Stimulated activated CD4-positive, alpha-beta T cell treated with anti-CD3 and anti-CD28 coated beads, Interleukin-1b, Interleukin-23, amount 100 ng/mL, for 1 hour (primary cell): Measurements from ENCODE around the gene KCNE4.

Experiments used
- DNase-seq, 2 donors: peaks; one replicate each; pipeline ENCODE4 v3.0.0-alpha.2; 2020; ENCODE audit warnings: low read depth in 2 of 2

Gene KCNE4, protein sequence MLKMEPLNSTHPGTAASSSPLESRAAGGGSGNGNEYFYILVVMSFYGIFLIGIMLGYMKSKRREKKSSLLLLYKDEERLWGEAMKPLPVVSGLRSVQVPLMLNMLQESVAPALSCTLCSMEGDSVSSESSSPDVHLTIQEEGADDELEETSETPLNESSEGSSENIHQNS

DNA sequence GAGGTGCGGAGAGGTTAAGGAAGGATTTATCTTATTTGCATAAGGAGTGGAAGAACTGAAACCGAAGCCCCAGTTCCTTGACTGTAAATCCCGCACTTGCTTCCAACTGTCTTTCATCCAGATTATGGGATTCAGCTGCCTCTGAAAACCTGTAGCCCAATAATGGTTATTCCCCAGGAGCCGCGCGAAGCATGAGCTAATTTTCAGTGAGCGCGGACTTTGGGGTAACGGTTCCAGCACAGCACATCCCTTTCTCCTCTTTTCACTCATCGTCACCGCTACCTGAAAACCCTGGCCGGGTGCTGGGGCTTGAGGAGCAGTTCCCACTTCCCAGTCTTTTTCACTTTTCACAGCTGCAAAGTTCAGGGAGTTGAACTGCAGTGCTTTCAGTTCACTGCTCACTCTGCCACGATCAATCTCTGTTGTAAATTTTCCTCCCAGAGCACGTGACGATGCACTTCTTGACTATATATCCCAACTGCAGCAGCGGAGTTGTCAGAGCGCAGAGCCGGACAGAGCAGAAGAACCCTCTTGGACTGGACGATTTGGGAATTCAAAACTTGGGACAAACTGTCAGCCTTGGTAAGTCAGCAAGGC lies at the start of gene KCNE4:
TSS of gene KCNE4 (plus strand) at position 498 of the 597 bp plus-strand sequence. CDS start 641 bp downstream, outside the sequence.
- DNase-seq: no peak

DNA sequence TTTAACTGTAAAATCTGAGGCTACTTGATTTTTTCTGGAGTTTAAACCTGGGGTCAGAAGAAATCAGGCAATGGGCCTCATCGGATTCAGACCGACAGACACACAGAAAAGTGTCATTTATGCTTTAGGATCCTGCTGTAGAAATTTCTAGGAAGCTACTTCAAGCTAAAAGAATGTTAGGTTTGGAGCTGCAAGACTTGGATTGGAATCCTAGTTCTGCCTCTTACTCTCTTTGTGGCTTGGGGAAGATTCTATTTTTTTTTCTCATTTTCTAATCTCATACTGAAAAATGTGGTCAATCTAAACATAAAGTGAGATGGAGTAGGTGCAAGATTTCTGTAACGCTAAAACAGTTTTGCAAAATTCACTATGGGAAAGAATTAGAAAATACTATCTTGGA lies 48.8 kb upstream of the KCNE4 start:
- no peak for DNase-seq

DNA sequence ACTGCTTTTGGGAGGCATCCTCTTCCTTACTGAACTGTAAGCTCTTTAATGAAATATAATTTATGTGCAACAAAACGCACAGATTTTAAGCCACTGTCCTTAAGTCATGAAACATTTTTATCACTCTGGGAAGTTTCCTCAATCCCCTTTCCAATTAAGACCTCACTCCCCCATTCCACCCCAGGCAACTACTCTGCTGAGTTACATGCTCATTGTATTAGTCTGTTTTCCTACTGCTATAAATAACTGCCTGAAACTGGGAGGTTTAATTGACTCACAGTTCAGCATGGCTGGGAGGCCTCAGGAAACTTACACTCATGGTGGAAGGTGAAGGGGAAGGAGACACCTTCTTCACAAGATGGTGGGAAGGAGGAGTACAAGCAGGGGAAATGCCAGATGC lies 46.5 kb upstream of the KCNE4 start:
- no peak for DNase-seq

DNA sequence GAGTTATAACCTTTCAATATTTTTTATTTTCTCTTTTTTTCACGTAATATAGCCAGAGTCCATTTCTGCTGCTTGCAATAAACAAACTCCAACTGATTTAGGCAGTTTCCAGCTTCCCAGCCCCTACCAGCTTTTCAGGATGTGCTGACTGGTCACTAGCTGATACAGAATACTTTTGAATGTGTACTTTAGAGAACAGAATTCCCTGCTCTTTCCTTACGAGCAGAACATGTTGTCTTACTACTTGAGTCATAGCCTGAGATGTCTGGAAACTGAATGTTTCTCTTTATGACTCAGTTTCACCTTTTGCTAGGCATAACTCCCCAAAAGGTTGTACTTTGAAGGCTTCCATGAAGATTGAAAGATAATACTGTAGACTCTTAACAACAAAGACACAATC lies 44.5 kb upstream of the KCNE4 start:
- no peak for DNase-seq

DNA sequence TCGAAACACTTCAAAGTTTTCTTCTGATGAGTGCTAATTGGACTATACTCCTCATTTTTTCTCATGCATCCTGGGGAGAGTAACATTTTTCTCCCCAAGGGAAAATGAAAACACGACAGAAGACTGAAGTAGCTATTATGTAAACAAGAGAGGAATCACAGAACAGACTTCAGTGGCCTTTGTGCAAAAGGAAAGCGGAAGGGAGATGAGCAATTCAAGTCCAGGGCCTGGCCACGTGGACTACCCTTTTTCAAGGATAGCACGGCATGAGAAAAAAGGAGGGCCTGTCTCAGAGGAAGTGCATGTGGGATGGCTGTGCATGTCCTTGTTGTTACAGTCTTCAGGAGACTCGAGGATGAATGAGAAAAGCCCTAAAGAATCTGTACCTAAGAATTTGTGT lies 43.8 kb upstream of the KCNE4 start:
- no peak for DNase-seq

DNA sequence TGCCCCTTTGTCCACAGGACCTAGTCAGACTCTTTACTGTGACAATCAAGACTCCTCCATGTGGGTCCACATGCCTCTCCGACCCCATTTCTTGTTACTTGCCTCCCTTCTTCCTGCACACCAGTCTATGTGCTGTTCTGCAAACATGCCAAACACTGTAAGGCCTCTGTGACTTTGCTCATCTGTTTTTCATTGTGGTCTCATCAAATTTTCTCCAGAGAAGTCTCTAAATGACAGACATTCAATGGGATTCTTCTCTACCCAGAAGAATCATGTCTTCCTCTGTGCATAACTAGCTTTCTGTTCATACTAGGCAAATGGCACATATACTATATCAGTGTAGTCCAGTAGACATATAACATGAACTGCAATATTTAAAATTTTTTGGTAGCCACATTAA lies 43.0 kb upstream of the KCNE4 start:
- DNase-seq: no peak

DNA sequence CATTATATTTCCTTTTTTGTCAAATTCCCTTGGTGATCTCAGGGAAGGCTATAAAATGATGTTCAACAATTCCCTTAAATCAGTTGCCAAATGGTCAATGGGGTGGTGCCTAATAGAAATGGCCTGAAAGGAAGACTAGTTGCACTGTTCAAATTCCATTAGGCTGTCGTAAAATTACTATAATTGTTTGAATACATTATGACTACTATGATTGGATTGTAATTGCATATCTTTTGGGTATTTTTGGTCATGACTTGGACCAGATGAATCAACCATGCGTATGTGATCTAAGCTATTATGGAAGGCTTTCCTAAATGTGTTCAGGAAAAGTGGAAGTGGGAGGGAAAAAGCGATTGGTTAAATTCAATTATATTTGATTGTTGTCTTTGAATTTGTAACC lies 41.3 kb upstream of the KCNE4 start:
- no peak for DNase-seq

DNA sequence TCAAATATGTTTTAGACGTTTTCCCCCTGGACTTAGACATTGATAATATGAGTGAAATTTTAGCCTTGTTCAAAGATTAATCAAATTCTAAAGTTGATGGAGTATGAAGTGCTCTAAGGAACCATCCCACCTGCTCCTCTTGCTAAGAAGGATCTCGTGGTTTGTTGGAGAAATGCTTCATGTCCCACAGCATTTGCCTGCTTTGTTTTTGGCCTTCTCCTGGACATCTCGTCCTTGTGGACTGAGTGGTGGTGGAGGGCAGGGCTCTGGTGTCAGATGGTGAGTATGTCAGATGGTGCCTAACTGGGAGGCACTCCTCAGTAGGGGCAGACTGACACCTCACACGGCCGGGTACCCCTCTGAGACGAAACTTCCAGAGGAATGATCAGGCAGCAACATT lies 39.7 kb upstream of the KCNE4 start:
- no peak for DNase-seq

DNA sequence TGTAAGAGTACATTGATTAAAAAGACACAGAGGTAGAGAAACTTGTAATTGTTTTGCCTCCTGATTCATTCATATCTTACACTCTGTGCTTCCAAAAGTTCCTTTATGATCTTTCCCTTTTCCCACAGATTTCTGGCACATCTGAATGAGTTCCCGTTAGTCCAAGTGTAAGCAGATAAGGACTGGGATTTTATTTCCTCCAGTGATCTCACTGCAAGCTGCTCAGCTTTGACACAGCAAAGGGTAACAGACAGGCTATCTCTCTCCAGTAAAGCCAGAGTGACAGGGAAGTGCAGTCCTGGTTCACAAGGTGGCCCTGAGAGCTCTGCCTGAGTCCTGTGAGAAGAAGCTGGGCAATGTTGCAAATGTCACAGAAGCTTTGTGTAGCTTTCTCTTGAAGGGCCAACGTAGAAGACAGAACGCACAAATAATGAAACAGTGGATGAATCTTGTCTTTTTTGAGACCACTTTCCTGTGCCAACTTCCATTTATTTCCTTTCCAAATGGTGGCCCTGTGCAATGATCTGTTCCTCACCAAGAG lies 32.5 kb upstream of the KCNE4 start:
- DNase-seq: no peak

DNA sequence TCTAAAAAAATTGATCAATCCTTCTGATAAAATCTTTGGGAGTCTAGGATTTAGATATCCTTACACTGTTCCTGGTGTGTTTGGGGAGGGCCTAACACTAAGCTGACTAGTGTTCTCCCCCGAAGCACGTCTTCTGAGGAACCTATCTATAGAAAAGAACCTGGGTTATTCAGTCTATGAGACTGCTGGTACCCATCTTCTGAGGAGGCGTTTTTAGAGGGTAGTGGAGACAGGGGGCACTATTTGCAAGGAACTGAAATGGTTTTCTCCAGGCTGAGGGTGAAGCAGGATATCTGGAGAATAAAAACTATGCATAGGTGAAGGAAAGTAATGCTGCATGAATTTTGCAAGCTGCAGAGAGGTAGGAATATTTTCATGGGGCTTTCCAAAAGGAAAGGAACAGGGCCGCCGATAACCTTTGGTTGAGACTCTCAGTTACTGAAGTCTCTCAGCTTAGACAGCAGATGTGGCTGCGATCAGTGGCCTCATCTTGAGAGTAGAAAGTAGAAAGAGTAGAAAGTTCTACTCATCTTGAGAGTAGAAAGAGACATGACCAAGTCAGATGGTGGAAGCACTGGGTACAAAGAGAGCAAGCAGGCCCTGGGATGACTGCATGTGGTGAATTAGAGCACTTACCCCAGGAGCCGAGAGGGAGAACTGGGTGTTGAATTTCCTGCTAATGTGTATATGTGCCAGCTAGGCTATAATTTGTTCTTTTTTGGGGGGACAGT lies 31.8 kb upstream of the KCNE4 start:
- no peak for DNase-seq

DNA sequence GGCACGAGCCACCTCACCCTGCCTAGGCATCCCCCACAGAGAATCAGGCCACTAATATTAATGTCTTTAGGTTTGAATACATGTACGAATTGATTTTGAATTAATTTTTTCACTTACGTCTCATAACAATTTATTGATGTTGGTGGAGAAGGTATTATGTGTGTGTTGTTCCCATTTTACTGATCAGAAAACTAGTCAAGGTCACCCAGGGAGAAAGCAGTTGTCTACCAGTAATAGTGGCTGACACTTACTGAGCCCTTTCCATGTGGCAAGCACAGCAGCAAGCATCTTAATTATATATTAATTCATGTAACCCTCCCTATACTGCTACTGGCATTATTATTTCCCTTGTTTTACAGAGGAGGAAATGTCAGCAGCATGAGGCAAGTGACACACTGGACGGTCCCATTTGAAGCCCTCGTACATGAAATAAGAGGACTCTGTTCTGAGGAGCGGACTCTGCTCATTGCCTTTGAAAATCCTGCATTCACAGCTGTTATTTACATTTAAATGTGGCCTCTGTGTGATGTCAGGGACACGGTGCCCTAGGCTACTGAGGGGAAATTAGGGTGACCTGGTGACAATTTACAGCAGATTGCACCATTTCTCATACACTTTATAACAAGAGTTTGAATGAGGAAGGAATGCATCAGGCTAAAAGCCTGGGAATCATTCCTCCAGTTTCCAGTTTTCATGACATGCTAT lies 30.9 kb upstream of the KCNE4 start:
- no peak for DNase-seq

DNA sequence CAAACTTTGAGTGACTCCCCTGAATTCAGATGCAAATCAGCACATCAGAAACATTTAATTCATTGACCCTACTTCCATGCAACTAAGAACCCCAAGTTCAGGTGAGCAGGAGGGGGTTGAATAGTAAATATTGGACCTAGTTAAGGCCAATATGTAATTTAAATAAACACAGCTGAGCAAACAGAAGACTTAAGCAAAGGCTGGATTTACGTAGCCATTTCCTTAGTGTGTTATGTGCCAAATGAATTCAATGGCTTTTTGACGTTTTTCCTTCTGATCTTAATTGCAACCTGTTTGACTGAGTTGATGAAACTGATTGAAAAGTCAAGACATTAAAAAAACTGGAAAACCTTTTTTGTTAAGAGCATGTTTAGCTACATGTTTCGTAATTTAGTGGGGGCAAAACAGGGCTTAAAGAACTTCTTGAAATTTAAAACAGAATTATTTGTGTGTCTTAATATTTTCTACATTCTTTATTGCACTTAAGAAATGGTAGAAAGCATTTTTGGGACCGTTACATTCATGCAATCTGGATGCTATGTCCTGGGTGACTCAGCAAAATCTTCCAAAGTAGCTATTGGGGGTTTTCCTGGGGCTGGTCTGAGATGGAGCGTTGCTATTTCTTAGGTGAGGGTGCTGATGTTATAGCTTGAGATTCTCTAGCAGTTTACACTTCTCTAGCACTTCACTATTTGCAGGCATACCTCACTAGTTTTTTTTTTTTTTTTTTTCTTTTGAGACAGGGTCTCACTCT lies 25.5 kb upstream of the KCNE4 start:
- no peak for DNase-seq

DNA sequence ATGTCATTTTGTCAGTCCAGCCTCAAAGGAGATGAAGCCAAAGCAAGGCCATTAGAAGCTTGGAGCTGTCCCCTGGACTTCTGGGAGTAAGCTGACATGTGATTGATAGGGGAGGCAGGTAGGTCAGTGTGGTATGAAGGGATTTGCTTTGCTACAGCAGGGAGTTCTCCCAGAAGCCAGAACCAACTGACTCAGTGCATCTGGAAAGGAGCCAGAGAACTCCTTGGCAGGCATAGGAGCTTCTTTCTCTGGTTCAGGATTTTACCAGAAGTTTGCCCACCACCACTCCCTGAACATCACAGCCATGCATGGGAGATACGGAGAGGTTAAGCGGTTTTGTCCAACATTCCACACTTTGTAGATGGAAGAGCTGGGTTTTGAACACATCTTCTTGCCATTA lies 24.5 kb upstream of the KCNE4 start:
- DNase-seq: no peak

DNA sequence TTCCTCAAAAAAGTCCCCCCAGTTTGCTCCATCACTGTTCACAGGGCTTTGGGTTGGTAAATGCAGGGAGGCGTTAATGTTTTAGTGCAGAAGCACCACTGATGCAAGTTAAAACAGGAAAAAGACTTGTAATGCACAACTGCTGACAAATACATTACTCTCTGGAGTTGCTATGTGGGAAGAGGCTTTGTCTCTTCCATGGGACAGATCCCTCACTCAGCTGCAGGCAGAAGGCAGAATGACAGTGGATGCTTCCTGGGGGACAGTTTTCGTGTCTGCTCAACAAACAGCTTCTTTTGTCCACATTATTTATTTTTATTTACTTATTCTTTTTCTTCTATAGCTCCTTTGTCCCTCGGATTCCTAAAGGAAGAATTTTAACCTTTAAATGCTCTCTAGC lies 22.7 kb upstream of the KCNE4 start:
- DNase-seq: no peak

DNA sequence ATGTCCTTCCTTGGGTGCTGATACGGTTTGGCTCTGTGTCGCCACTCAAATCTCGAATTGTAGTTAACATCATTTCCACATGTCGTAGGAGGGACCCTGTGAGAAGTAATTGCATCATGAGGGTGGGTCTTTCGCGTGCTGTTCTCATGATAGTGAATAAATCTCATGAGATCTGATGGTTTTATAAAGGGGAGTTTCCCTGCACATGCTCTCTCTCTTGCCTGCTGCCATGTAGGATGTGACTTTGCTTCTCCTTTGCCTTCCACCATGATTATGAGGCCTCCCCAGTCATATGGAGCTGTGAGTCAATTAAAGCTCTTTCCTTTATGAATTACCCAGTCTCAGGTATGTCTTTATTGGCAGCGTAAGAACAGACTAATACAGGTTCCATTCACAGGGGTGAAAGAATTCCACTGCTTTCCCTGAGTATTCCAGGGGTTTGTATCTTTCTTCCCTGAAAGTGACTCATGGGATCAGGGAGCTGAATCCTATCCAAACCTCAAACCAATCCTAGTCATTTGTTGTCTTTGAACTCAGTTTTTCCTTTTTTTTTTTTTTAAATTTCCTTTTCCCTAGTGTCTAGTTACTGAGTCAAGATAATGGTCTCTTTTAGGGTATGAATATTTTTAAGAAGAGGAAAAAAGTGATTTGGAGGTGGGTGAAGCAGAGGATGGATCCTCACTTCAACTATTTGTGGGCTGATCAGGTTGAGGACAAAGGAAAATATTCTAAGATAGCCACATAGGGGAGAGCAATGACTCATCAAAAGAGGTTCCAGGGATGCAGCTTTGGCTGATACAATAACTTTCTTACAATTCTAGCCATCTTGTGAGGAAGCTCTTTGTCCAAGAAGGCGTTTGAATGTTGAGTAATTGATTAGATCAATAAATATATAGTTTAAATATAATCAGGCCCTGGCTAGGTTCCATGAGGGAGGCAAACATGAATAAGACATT lies 19.5 kb upstream of the KCNE4 start:
- no peak for DNase-seq

DNA sequence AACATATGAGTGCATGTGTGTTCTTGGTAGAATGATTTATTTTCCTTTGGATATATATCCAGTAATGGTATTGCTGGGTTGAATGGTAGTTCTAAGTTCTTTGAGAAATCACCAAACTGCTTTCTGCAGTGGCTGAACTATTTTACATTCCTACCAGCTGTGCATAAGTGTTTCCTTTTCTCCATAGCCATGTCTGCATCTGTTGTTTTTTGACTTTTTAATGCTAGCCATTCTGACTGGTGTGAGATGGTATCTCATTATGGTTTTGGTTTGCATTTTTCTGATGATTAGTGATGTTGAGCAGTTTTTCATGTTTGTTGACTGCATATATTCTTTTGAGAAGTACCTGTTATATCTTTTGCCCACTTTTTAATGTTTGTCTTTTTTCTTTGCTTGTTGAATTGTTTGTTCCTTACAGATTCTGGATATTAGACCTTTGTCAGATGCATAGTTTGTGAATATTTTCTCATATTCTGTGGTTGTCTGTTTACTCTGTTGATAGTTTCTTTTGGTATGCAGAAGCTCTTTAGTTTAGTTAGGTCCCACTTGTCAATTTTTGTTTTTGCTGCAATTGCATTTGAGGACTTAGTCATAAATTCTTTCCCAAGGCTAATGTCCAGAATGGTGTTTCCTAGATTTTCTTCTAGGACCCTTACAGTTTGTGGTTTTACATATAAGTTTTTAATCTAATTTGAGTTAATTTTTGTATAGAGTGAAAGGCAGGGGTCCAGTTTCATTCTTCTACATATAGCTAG lies 17.6 kb upstream of the KCNE4 start:
- DNase-seq: no peak

DNA sequence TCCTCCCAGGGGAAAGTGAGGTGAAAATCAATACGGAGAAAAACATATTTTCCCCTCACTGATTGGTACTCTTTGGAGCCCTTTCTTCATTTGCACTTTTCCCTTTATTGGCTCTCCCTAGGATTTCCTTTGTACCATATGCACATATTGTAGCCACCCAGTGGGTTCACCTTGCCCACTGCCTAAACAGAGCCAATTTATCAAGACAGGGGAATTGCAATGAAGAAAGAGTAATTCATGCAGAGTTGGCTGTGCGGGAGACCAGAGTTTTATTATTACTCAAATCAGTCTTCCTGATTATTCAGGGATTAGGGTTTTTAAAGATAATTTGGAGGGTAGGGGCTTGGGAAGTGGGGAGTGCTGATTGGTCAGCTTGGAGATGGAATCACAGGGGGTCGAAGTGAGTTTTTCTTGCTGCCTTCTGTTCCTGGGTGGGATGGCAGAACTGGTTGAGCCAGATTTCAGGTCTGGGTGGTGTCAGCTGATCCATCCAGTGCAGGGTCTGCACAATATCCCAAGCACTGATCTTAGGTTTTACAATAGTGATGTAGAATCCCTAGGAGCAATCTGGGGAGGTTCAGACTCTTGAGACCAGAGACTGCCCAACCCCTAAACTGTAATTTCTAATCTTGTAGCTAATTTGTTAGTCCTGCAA lies 15.1 kb upstream of the KCNE4 start:
- no peak for DNase-seq

DNA sequence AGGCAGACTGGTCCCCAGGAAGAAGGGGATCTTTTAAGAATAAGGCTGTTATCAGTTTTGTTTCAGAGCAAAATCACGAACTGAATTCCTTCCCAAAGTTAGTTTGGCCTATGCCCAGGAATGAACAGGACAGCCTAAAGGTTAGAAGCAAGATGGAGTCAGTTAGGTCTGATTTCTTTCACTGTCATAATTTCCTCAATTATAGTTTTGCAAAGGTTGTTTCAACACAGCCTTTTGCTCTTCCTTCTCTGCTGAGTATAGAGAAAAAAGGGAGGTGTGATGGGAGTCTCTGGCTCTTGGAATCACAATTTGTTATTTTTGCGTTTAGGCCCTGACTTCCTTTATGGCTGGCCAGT lies 14.6 kb upstream of the KCNE4 start:
- DNase-seq: no peak

DNA sequence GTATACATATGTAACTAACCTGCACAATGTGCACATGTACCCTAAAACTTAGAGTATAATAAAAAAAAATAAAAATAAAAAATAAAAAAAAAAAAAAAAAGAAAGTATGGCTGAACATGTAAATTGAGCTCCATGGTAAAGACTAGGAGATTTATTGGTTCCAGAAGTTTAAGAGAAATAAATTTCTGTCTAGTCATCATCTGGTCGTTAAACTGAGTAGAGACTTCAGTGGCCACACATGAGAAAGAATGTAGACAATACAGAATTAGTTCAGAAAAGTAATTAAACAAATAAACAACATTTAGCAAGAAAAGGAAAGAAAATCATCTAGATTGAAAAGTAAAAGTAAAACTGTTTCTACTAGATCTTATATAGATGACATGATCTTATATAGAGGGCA lies 12.4 kb upstream of the KCNE4 start:
- no peak for DNase-seq
